HG02798 (cell line): Measurements from ENCODE around the gene SNX19.
"Not testable (repeated sequence)": the region's sequence is repeated elsewhere in the genome, so short reads cannot be mapped to it uniquely, and the experiment has no call there.

Source experiments
- ATAC-seq: cut with Tn5 transposase; IDR thresholded peaks from one replicate; pipeline ENCODE4 v1.9.1; 2021; ENCODE audit warnings: mild to moderate bottlenecking; ENCODE audit not compliant: unreplicated experiment, poor library complexity

Gene SNX19, protein sequence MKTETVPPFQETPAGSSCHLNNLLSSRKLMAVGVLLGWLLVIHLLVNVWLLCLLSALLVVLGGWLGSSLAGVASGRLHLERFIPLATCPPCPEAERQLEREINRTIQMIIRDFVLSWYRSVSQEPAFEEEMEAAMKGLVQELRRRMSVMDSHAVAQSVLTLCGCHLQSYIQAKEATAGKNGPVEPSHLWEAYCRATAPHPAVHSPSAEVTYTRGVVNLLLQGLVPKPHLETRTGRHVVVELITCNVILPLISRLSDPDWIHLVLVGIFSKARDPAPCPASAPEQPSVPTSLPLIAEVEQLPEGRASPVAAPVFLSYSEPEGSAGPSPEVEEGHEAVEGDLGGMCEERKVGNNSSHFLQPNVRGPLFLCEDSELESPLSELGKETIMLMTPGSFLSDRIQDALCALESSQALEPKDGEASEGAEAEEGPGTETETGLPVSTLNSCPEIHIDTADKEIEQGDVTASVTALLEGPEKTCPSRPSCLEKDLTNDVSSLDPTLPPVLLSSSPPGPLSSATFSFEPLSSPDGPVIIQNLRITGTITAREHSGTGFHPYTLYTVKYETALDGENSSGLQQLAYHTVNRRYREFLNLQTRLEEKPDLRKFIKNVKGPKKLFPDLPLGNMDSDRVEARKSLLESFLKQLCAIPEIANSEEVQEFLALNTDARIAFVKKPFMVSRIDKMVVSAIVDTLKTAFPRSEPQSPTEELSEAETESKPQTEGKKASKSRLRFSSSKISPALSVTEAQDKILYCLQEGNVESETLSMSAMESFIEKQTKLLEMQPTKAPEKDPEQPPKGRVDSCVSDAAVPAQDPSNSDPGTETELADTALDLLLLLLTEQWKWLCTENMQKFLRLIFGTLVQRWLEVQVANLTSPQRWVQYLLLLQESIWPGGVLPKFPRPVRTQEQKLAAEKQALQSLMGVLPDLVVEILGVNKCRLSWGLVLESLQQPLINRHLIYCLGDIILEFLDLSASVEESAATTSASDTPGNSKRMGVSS

DNA sequence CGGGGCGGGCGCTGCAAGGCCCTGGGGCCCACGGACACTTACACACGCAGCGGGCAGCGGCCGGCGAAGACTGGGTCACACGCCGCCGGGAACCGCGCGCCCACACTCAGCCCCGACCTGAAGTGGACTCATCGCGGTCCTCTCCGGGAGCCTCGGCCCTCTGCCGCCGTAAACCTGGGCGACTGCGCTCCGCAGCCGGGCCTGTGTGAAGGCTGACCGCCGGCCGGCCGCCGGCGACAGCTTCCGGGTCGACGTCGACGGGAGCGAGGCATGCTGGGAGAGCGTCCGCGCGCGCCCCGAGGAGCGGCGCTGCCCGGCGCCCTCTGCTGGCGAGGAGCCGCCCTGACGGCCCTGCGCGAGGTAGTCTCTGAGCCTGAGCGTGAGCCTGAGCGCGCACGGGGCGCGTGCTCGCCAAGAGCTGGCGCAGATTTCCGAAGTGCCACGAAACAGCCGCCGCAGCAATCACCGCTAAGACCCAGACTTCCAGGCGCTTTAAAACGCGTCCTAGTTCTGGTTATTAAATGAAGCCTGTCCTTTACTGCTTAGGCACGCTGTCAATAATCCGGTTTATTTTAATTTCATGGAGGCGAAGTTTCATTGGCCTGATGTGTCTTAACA lies at the start of gene SNX19:
SNX19 (minus strand) TSS at position 242 of the 618 bp plus-strand sequence. CDS start 540 bp downstream, outside the sequence.
- peak; percentile 100 for ATAC-seq

DNA sequence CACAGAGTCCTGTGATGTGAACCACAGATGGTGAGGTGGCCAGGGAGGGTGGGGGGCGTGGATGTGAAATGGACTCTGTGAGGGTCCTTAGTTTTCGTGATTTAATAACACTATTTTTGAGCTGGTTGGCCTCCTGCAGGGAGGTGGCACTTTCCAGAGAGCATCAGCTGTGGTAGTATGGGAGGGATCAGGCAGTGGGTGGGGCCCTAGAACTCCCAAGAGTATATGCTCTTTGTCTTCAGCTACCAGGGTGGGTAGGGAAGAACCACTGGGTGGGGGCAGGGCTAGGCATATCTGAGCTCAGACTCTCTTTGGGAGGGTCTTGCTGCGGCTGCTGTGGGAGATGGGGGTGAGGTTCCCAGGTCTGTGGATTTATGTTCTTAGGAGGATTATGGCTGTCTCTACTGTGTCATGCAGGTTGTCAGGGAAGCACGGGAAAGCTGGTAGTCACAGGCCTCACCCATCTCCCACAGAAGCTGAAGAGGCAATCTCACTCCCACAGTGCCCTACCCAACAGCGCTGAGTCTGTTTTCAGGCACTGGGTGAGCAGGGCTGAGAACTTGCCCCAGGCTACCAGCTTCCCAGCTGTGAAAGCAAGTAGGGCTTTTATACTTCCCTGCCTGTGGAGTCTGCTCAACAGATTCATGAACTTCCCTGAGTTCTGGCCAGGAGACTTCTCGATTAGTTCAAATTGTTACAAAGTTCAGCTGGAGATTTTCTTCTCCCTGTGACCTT lies 47.9 kb upstream of the SNX19 start:
- no peak for ATAC-seq

GRCh38 chr11:130947889-130948288 lies 31.6 kb upstream of the SNX19 start:
- ATAC-seq: no peak

GRCh38 chr11:130947481-130947880 lies 31.2 kb upstream of the SNX19 start:
- ATAC-seq: no peak

DNA sequence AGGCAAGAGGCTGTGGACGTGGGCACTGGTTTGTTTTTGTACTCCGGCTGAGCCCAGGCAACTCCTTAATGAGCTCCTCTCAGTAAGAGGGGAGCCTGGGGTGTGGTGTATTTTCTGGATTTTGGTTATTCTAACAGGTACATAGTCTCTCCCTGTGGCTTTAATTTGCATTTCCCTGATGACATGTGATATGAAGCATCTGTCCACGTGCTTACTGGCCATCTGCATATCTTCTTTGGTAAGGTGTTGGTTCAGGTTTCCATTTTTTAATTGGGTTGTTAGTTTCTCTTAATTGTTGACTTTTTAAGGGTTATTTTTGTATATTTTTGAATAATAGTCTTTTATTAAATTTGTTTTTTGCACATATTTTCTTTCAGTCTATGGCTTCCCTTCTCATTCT lies 30.8 kb upstream of the SNX19 start:
- ATAC-seq: no peak

DNA sequence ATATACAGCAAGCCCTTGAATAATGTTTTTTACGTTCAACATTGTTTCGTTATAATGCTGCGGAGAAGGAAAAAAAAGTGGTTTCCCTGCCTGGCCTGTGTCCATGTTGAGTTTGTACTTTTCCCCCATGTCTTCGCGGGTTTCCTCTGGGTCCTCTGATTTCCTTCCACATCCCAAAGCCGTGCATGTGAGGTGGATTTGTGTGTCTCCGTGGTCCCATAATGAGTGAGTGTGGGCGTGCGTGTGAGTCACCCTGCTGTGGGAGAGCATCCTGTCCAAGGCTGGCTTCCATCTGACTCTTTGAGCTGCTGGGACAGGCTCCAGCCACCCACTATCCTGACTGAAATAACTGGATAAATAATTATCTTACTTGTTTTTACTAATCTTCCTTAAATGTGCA lies 29.6 kb upstream of the SNX19 start:
- no peak for ATAC-seq

DNA sequence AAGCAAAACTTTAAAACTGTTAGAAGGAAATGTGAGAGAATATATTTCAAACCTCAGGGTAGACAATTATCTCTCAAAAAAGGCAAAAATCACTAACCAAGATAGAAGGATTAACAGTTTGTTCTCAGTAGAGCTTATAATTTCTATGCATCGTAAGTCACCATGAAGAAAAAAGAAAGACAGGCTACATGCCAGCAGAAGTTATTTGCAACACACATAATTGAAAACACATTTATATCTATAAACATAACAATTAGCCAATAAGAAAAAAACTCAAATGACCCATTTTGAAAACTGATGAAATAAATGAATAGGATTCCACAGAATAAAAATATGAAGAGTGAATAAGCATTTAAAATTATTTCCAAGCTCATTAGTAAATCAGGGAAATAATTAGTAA lies 24.4 kb upstream of the SNX19 start:
- no peak for ATAC-seq

GRCh38 chr11:130937051-130937450 lies 20.8 kb upstream of the SNX19 start:
- ATAC-seq: no peak

GRCh38 chr11:130932086-130932712 lies 15.9 kb upstream of the SNX19 start:
- ATAC-seq: no peak

- no peak for ATAC-seq
Observed at GRCh38 chr11:130924750-130925149, 8.5 kb upstream of the SNX19 start.

- not testable (repeated sequence) for ATAC-seq
Observed at GRCh38 chr11:130920612-130921011, 4.3 kb upstream of the SNX19 start.

DNA sequence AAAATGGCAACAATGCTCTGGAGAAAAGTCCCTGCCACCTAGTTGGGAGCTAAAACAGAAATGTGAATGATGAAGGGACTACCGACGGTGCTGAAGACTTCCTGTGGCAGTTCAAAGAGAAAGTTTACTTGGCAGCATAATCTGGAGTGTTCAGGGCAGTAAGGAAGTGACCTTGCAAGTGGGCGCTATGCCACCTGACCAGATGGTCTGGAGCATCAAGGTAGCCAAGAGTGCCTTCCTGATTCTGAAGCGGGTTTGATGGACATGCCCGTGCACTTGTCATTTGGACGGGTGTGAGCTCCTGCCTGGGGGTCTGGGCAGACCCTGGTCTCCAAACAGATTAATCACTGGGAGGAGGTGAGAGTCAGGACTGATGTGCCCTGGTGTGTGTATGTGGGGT lies 1.8 kb upstream of the SNX19 start:
- no peak for ATAC-seq

GRCh38 chr11:130916910-130917309 lies 631 bp upstream of the SNX19 start:
- ATAC-seq: no peak

DNA sequence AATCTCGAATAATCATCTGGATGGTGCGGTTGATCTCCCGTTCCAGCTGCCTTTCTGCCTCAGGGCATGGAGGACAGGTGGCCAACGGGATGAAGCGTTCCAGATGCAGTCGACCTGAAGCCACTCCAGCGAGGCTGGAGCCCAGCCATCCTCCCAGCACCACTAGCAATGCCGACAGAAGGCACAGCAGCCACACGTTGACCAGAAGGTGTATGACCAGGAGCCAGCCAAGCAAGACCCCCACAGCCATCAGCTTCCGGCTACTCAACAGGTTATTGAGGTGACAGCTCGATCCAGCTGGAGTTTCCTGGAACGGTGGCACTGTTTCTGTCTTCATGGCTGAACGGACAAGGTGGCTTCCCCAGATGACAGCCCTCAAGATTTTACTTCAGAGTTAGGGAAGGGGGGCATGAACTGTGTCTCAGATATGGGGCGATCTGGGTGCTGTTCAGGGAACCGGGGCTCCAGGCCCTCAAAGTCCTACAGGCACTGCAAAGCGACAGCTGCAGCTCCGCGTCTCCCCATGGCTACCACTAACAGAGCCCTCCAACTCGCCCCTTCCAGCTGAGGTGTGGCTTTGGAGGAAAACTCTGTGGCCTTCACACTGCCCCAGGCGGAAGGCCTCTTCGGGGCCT lies 559 bp downstream of the SNX19 start:
- ATAC-seq: no peak

GRCh38 chr11:130913268-130913667 lies 3.0 kb downstream of the SNX19 start:
- ATAC-seq: no peak

DNA sequence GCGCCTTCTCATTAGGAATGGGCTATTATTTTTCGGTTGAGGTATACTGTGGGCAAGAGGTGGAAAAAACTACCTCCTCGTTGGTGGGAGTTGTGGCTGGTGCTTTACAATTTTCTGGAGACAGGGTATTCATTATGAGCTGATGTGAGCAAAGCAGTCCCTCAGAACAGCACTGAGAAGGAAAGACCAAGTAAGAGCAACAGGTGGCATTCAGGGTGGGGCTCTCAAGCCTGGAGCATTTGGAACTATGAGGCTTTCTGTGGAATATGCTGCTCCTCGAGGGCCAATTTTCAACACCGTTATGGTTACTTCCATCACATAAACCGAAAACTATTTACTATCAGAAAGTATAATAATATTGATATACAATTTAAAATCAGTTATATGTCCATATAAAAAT lies 3.7 kb downstream of the SNX19 start:
- ATAC-seq: no peak

- ATAC-seq: no peak
Observed at GRCh38 chr11:130911306-130911705, 5.0 kb downstream of the SNX19 start.

DNA sequence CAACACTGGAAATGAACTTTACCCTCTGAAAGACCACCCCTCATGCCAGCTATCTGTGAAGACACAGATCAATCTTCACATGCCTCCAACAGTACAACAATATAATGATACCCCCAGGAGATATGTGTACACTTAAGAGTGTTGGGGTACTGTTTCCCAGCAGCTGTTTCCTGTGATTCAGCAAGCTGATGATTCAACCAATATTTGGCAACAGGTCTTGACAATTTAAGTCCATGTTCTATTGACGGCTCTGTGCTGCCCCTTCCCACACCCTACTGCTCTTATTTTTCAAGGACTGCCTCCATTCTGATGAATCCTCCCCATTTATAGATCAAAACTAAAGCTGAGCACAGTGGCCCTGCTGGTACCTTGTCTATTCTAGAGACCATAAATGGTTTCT lies 6.6 kb downstream of the SNX19 start:
- ATAC-seq: no peak
